ENCODE measurements around the gene GRM4.

DNA sequence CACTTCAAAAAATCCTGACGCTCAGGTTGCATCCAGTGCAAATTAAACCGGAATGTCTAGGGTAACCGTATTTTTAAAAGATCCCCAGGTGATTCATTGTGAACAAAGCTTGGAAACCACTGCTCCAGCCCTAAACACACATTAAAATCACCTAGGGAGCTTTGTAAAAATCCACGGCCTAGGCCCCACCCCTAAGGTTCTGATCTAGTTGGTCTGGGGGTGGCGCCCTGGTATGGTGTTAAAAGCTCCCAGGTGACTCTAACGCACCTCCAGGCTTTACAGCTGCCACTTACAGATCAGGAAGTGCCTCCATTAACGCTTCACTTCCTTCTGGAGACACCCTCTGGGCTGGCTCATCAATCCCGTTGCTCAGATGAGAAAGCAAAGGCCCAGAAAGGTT lies 92.2 kb downstream of the GRM4 start:
- TF ChIP-seq CTCF (IDR thresholded peaks at IDR 0.05; ENCODE audit: insufficient read depth, low read length, poor library complexity, severe bottlenecking) (no peak), EZH2phosphoT487 (conservative IDR thresholded peaks at IDR 0.05; ENCODE audit: low read length) (no peak)

All from SU-DHL-6 (cell line).